Spleen (tissue), 7 donors: Measurements from ENCODE around the gene CFAP54.

ENCODE experiments used
- CTCF ChIP-seq, 11 experiments: fragments of 200-600 bp in 7 of 11; fragments of 450-650 bp in 4 of 11; sonication (generic) in 4 of 11; IDR thresholded peaks in 8 of 11; conservative IDR thresholded peaks in 3 of 11; 1 replicate in 7 of 11; 2 replicates in 4 of 11; pipeline versions ENCODE4 v1.4.0 to v1.8.0; 2016 to 2021; ENCODE audit warnings: antibody characterized with exemption in 11 of 11, inconsistent platforms in 4 of 11, mild to moderate bottlenecking in 1 of 11
- POLR2A ChIP-seq, 3 donors: fragments of 450-650 bp; IDR thresholded peaks; one replicate each; pipeline ENCODE4 v1.5.1; 2017; ENCODE audit warnings: antibody characterized with exemption in 3 of 3, mild to moderate bottlenecking in 1 of 3
- POLR2AphosphoS5 ChIP-seq, 3 donors: sonication (generic); formaldehyde crosslinking; IDR thresholded peaks; one replicate each; pipeline ENCODE4 v1.5.1; 2017; ENCODE audit warnings: antibody characterized with exemption in 3 of 3
- donor health status: DM: no; HTN: no; CAD: no; lungs with moderate emphysema.
- donor health status: DM: no; HTN: no; CAD: no.
- donor health status: DM: no; HTN: no; CAD: no.

GRCh38 chr12:96497855-96498254, 8.5 kb downstream of the CFAP54 start:
- TF ChIP-seq CTCF (IDR thresholded peaks at IDR 0.05 in 8 of 11, conservative IDR thresholded peaks at IDR 0.05 in 3 of 11) (no peak), POLR2A (IDR thresholded peaks at IDR 0.05) (no peak), POLR2AphosphoS5 (IDR thresholded peaks at IDR 0.05) (no peak)
